Measurements from ENCODE around the gene CAPN5. TPM values are rescaled to one million over a fixed set of nuclear protein-coding genes. Genes with fewer than 3 reads are reported as not detected.

The CAPN5 gene
- total RNA-seq, 1 experiment from 2014 or later = 0.26 TPM

DNA sequence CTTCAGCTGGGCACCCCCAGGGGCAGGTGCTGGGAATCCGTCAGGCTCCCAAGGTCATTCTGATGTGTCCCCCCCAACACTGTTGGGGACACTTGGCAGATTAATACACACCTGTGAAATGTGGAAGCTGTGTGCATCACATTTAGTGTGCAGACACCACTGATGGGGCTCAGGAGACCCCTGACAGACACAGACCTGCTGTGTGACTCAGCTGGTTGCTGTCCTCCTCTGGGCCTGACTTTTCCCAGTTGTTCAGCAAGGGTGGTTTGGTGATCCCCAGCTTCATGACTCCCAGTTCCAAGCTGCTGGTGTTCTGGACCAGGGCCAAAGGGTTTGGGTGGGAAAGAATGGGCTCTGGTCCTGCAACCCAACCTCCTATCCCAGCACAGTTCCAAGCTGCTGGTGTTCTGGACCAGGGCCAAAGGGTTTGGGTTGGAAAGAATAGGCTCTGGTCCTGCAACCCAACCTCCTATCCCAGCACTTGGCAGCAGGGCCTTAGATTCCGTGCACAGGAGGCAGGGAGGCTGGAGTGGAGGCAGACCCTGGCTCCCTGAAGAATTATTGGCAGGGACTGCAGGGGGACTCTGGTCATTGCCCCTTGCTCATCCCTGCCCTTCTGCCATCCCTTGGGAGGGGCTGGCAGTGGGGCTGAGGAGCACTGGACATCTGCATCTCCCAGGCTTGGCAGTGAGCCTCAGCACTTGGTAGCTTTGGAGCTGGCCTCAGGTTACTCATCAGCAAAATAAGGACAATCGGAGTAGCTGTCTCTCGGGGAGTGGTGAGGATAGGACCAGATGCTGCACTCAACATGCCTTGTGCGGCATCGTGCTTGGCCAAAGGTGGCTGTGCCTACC is 27.4 kb downstream of the CAPN5 start:
- Mint-ChIP-seq H3K4me3 (ENCODE audit: unreplicated experiment) (no peak overlapping the region), H3K9me3 (ENCODE audit: unreplicated experiment) (no peaks in the 10 kb centered on the region), H3K27ac (ENCODE audit: low read depth, unreplicated experiment) (no peak overlapping the region), H3K4me1 (ENCODE audit: insufficient read depth, unreplicated experiment) (no peaks in the 10 kb centered on the region), H3K27me3 (ENCODE audit: insufficient read depth, unreplicated experiment) (no peaks in the 10 kb centered on the region), H3K36me3 (ENCODE audit: insufficient read depth, unreplicated experiment) (no peaks in the 10 kb centered on the region)
- no peak for DNase-seq (ENCODE audit: unreplicated experiment)
- POLR2A ChIA-PET = interaction anchor here (0.5 kb wide), 1 partner anchor 29 kb away, joined by 3 read pairs; no protein-coding TSS in a partner anchor
- CTCF ChIA-PET = interaction anchor here (0.6 to 8.9 kb wide), 8 partner anchors 20 to 381 kb away, joined by 3 to 108 read pairs (median 5); no protein-coding TSS in a partner anchor
- no TSS peak for BruUV-seq (replicated peaks)
- intact Hi-C loops (cut with micrococcal nuclease) = loop anchor here (5.0 to 10.0 kb wide), 2 partner anchors 287 to 359 kb away; no protein-coding TSS in a partner anchor
- TF ChIP-seq, protein P1, sequence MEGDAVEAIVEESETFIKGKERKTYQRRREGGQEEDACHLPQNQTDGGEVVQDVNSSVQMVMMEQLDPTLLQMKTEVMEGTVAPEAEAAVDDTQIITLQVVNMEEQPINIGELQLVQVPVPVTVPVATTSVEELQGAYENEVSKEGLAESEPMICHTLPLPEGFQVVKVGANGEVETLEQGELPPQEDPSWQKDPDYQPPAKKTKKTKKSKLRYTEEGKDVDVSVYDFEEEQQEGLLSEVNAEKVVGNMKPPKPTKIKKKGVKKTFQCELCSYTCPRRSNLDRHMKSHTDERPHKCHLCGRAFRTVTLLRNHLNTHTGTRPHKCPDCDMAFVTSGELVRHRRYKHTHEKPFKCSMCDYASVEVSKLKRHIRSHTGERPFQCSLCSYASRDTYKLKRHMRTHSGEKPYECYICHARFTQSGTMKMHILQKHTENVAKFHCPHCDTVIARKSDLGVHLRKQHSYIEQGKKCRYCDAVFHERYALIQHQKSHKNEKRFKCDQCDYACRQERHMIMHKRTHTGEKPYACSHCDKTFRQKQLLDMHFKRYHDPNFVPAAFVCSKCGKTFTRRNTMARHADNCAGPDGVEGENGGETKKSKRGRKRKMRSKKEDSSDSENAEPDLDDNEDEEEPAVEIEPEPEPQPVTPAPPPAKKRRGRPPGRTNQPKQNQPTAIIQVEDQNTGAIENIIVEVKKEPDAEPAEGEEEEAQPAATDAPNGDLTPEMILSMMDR (IDR thresholded peaks at IDR 0.05; ENCODE audit: unreplicated experiment) = no peak

- TF ChIP-seq, protein P1 (IDR thresholded peaks at IDR 0.05; ENCODE audit: unreplicated experiment) = no peak
- no TSS peak for BruUV-seq (replicated peaks)
- DNase-seq (ENCODE audit: unreplicated experiment) = peak; percentile 11
- POLR2A ChIA-PET = interaction anchor here (0.5 kb wide), 1 partner anchor 29 kb away, joined by 3 read pairs; no protein-coding TSS in a partner anchor
- CTCF ChIA-PET = interaction anchor here (0.6 to 8.9 kb wide), 4 partner anchors 19 to 373 kb away, joined by 3 to 108 read pairs (median 4); no protein-coding TSS in a partner anchor
- H3K36me3 Mint-ChIP-seq (ENCODE audit: insufficient read depth, unreplicated experiment) = no peaks in the 10 kb centered on the region
- H3K9me3 Mint-ChIP-seq (ENCODE audit: unreplicated experiment) = no peaks in the 10 kb centered on the region
- no peak overlapping the region for H3K27ac Mint-ChIP-seq (ENCODE audit: low read depth, unreplicated experiment)
- no peak overlapping the region for H3K4me3 Mint-ChIP-seq (ENCODE audit: unreplicated experiment)
- no peaks in the 10 kb centered on the region for H3K4me1 Mint-ChIP-seq (ENCODE audit: insufficient read depth, unreplicated experiment)
- H3K27me3 Mint-ChIP-seq (ENCODE audit: insufficient read depth, unreplicated experiment) = no peaks in the 10 kb centered on the region
- intact Hi-C loops (cut with micrococcal nuclease) = loop anchor here (5.0 to 10.0 kb wide), 2 partner anchors 288 to 360 kb away; no protein-coding TSS in a partner anchor
Measured at GRCh38 chr11:77094841-77095365, 28.1 kb downstream of the CAPN5 start.

- ChIA-PET POLR2A (interaction anchor here (0.7 kb wide), 1 partner anchor 26 kb away, joined by 3 read pairs; no protein-coding TSS in a partner anchor), CTCF (interaction anchor here (0.9 to 8.9 kb wide), 5 partner anchors 18 to 176 kb away, joined by 3 to 108 read pairs (median 4); no protein-coding TSS in a partner anchor)
Measured at GRCh38 chr11:77095551-77096490, 29.1 kb downstream of the CAPN5 start.

More at GRCh38 chr11:77095551-77096490, 29.1 kb downstream of the CAPN5 start:
- Mint-ChIP-seq H3K36me3 (ENCODE audit: insufficient read depth, unreplicated experiment) (no peaks in the 10 kb centered on the region), H3K27me3 (ENCODE audit: insufficient read depth, unreplicated experiment) (no peaks in the 10 kb centered on the region), H3K27ac (ENCODE audit: low read depth, unreplicated experiment) (no peak overlapping the region), H3K4me3 (ENCODE audit: unreplicated experiment) (no peak overlapping the region), H3K4me1 (ENCODE audit: insufficient read depth, unreplicated experiment) (no peaks in the 10 kb centered on the region), H3K9me3 (ENCODE audit: unreplicated experiment) (no peaks in the 10 kb centered on the region)
- no TSS peak for BruUV-seq (replicated peaks)
- TF ChIP-seq, protein P1 (IDR thresholded peaks at IDR 0.05; ENCODE audit: unreplicated experiment) = no peak
- intact Hi-C loops (cut with micrococcal nuclease) = loop anchor here (10.0 kb wide), 1 partner anchor 361 kb away; no protein-coding TSS in a partner anchor
- no peak for DNase-seq (ENCODE audit: unreplicated experiment)
